ENCODE data around the gene MYH11. TPM values are rescaled to one million over a fixed set of nuclear protein-coding genes. Genes with fewer than 3 reads are reported as not detected.

MYH11 gene
- total RNA-seq, 2 donors from 2014 or later: not detected

DNA sequence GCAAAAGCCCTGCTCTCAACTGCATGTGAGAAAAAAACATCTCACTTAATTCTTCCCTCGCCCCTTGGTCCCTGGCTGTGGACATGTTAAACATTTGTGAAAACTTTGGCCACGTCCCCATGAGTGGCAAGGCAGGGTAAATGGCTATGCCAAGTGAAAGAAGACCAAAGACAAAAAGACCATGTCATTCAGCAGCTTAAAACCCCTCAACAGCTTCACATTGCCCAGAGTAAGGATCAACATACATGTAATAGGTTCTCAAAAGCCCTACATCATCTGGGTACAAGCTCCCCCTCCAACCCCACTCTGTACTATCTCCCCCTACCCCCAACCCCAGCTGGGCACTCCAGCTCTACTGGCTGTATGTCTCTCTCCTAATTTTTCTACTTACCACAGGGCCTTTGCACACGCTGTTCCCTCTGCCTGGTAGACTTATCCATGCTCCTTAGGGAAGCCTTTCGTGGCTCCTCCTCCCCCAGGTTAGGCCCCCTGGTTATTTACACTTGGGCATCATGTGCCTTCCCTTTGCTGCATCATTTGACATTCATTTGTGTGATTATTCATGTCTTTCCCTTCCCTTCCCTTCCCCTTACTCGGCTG lies 131.1 kb downstream of the MYH11 start:
- H3K27ac Mint-ChIP-seq: no peak overlapping the region
- H3K4me3 Mint-ChIP-seq: no peak overlapping the region
- ATAC-seq: no peak

DNA sequence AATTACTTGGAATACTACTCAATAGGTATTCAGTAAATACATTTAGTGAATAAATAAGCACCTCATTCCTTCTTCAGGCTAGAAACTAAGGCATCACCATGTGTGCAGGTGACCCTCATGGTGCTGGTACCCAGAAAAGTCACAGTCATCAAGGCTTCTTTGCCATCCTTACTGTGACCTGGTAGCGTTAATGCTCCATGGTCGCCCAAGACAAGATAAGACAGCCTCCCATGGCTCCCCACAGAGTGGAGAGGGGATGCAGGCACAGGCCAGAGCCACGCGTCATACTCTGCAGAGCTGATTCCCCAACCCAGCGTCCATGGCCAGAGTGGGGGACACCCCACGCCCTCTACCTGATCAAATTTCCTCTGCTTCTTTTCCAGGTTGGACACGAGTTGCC lies 133.0 kb downstream of the MYH11 start:
- Mint-ChIP-seq H3K9me3 (no peaks in the 10 kb centered on the region), H3K27me3 (no peaks in the 10 kb centered on the region), H3K4me1 (ENCODE audit: low read depth in 2 of 2) (no peaks in the 10 kb centered on the region), H3K27ac (no peak overlapping the region), H3K4me3 (no peak overlapping the region), H3K36me3 (peaks cover 4% of the 10 kb centered on the region)
- DNase-seq (ENCODE audit: low spot score) (no peak), ATAC-seq (no peak)

More for the DNA sequence above, 131.1 kb downstream of the MYH11 start:
- Mint-ChIP-seq H3K4me1 (ENCODE audit: low read depth in 2 of 2) (no peaks in the 10 kb centered on the region), H3K27me3 (no peaks in the 10 kb centered on the region), H3K36me3 (peaks cover 4% of the 10 kb centered on the region), H3K9me3 (no peaks in the 10 kb centered on the region)
- no peak for DNase-seq (ENCODE audit: low spot score)

DNA sequence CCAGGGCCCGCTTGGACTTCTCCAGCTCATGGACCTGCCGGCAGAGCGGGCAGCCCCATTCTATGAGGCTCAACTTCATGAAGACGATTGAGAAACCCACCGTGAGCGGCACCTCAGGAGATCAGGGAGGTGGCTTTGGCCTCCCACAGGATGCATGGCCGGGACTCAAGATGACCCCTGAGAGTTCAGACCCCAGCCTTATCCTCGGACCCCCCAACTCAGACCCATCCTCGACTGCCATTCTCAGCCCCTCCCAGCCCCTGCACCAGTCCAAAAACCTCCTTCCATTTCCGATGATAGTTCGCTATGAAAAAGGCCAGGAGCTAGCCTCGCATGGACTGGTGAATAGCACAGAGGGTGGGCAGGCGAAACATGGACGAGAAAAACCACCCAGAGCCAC lies 135.8 kb downstream of the MYH11 start:
- no peaks in the 10 kb centered on the region for H3K27me3 Mint-ChIP-seq
- H3K4me1 Mint-ChIP-seq (ENCODE audit: low read depth in 2 of 2): no peaks in the 10 kb centered on the region
- peaks cover 4% of the 10 kb centered on the region for H3K36me3 Mint-ChIP-seq
- DNase-seq (ENCODE audit: low spot score) (no peak), ATAC-seq (no peak)
- H3K27ac Mint-ChIP-seq: no peak overlapping the region
- H3K9me3 Mint-ChIP-seq: no peaks in the 10 kb centered on the region
- no peak overlapping the region for H3K4me3 Mint-ChIP-seq

DNA sequence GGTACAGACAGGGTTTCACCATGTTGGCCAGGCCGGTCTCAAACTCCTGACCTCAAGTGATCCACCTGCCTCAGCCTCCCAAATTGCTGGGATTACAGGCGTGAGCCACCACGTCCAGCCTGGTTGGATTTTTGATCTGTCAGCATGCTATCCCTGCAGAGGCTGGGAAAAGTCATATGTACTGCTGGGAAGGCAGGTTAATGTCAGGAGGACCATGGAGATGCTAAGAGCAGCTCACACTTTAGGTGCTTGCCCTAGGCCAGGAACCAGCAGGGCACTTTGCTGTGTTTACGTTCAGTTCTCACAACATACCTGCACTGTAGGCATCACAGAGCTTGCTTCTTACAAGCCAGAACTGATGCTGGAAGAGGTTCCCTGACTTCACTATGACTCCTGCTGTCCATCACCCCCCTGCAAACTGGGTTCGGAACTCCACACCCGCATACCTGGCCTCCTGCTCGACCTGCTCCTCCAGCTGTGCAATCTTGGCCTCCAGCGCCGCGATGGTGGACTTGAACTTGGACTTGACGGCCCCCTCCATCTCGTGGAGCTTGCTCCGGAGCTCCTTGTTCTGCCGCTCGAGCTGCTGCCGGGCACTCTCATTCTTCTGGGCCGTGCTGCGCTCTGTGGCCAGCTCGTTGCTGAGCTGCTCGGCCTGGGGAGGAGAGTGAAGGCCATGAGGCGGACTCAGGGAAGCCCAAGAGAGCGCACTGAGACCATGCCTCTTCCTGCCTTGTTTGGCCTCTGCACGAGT lies 140.0 kb downstream of the MYH11 start:
- H3K9me3 Mint-ChIP-seq: no peaks in the 10 kb centered on the region
- no peak overlapping the region for H3K4me3 Mint-ChIP-seq
- DNase-seq (ENCODE audit: low spot score): no peak
- H3K36me3 Mint-ChIP-seq: no peaks in the 10 kb centered on the region
- ATAC-seq: no peak
- H3K4me1 Mint-ChIP-seq (ENCODE audit: low read depth in 2 of 2): peaks cover 0 to 13% of the 10 kb centered on the region in 2 donors
- H3K27me3 Mint-ChIP-seq: no peaks in the 10 kb centered on the region
- H3K27ac Mint-ChIP-seq: no peak overlapping the region

DNA sequence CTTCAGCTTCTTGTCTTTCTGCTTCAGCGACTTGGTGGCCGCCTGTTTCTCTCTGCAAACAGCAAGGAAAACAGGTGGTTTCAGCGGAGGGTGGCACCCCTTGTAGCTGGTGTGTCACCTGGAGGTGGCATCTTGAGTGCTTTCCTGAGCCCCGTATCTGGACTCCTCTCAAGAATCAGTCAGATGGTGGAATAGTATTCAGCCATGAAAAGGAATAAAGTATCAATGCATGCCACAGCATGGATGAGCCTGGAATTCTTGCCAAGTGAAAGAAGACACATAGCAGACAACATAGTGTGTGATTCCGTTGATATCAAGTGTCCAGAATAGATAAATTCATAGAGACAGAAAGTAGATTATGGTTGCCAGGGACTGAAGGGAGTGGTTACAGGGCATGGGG lies 141.6 kb downstream of the MYH11 start:
- Mint-ChIP-seq H3K27ac (no peak overlapping the region), H3K4me1 (ENCODE audit: low read depth in 2 of 2) (peaks cover 0 to 14% of the 10 kb centered on the region in 2 donors), H3K36me3 (no peaks in the 10 kb centered on the region), H3K9me3 (no peaks in the 10 kb centered on the region), H3K4me3 (no peak overlapping the region), H3K27me3 (no peaks in the 10 kb centered on the region)
- no peak for ATAC-seq
- no peak for DNase-seq (ENCODE audit: low spot score)

DNA sequence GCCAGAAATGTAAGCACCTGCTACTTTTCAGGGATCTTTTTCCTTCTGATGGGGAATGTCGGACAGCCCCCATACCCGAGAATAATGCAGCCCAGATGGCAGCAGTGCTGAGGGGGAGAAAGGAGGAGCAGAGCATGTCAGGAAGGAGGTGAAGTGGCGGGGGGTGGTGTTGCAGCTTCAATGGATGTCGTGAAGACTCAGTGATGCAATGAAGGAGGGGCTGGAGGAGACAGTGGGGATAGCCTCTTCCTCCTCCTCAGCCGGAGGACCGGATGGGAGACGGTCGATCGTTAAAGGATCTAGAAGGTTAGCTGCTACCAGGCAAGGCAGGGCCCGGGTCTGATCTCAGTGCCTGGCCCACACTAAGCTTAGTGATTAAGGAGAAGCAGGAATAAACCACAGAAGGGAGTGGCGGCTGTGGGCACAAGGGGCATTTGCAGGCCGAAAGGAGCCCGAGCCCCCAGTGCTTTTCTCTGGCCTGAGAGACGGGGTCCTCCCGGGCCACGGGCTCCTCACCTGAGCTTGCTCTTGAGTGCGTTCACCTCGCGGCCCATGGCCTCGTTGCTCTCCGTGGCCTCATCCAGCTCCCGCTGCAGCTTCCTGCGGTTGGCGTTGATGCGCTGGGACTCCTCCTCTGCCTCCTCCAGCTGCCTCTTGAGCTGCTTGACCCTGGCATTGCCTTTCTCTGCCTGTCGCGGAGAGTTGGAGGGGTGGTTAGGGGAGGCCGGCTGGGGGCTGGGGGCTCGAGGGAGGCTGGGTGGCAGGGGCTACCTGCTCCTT lies 142.2 kb downstream of the MYH11 start:
- Mint-ChIP-seq H3K27me3 (no peaks in the 10 kb centered on the region), H3K9me3 (no peaks in the 10 kb centered on the region), H3K4me3 (no peak overlapping the region), H3K36me3 (no peaks in the 10 kb centered on the region), H3K27ac (peak overlapping the region in 1 of 2 donors; percentile 13), H3K4me1 (ENCODE audit: low read depth in 2 of 2) (peaks cover 0 to 14% of the 10 kb centered on the region in 2 donors)
- no peak for ATAC-seq
- DNase-seq (ENCODE audit: low spot score): no peak

DNA sequence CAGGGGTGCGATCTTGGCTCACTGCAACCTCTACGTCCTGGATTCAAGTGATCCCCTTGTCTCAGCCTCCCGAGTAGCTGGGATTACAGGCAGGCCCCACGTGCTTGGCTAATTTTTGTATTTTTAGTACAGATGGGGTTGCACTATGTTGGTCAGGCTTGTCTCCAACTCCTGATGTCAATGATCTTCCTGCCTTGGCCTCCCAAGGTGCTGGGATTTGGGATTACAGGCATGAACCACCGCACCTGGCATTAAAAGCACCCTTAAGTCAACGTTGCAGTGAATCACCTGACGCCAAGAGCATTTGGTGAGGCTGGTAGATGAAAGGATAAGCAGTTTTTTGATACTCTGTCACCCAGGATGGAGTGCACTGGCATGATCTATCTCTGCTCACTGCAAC lies 147.8 kb downstream of the MYH11 start:
- H3K27me3 Mint-ChIP-seq: no peaks in the 10 kb centered on the region
- H3K36me3 Mint-ChIP-seq: peaks cover 6% of the 10 kb centered on the region
- H3K27ac Mint-ChIP-seq: no peak overlapping the region
- H3K9me3 Mint-ChIP-seq: no peaks in the 10 kb centered on the region
- H3K4me3 Mint-ChIP-seq: no peak overlapping the region
- DNase-seq (ENCODE audit: low spot score) (no peak), ATAC-seq (no peak)
- H3K4me1 Mint-ChIP-seq (ENCODE audit: low read depth in 2 of 2): peaks cover 5 to 26% of the 10 kb centered on the region in 2 donors

DNA sequence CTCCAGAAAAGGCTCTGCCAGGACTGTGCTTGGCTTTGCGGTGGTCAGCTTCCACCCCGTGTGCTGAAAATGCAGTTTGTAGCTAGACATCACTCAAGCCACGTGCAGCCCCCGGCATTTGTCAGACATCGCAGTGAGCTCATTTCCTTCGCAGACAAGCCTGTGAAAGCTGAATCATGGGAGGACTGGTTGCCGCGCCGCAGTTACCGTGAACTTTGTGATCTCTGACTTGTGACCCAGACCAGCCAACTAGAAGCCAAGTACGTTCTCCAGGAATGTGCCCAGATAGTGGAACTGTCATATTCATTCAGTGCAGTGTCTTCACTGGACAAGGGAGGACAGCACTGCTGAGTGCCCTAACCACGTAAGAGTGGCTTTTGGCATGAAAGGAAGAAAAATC lies 148.7 kb downstream of the MYH11 start:
- H3K36me3 Mint-ChIP-seq: peaks cover 6% of the 10 kb centered on the region
- peaks cover 5 to 24% of the 10 kb centered on the region in 2 donors for H3K4me1 Mint-ChIP-seq (ENCODE audit: low read depth in 2 of 2)
- H3K9me3 Mint-ChIP-seq: no peaks in the 10 kb centered on the region
- H3K27ac Mint-ChIP-seq: no peak overlapping the region
- no peaks in the 10 kb centered on the region for H3K27me3 Mint-ChIP-seq
- H3K4me3 Mint-ChIP-seq: no peak overlapping the region
- no peak for ATAC-seq
- DNase-seq (ENCODE audit: low spot score): no peak

DNA sequence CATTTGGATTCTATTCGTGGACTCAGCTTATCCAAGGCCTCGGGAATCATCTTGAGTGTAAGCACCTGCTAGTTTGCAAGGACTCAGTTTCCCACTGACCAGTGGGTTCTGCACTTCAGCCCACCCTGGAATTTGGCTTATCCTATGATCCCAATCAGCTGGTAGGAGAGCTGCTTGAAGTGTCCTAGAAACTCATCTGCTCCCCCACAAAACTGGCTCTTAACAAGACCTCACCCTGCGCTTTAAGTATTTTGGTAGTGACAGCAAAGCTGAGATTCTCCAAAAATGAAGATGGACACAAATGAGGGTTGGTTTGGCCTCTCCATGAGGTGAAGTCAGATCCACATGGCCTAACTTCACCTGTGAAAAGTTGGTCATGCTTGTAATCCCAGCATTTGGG lies 149.5 kb downstream of the MYH11 start:
- ATAC-seq (no peak), DNase-seq (ENCODE audit: low spot score) (no peak)
- Mint-ChIP-seq H3K36me3 (peaks cover 6% of the 10 kb centered on the region), H3K9me3 (no peaks in the 10 kb centered on the region), H3K27me3 (no peaks in the 10 kb centered on the region), H3K27ac (no peak overlapping the region), H3K4me1 (ENCODE audit: low read depth in 2 of 2) (peaks cover 5 to 21% of the 10 kb centered on the region in 2 donors), H3K4me3 (no peak overlapping the region)

DNA sequence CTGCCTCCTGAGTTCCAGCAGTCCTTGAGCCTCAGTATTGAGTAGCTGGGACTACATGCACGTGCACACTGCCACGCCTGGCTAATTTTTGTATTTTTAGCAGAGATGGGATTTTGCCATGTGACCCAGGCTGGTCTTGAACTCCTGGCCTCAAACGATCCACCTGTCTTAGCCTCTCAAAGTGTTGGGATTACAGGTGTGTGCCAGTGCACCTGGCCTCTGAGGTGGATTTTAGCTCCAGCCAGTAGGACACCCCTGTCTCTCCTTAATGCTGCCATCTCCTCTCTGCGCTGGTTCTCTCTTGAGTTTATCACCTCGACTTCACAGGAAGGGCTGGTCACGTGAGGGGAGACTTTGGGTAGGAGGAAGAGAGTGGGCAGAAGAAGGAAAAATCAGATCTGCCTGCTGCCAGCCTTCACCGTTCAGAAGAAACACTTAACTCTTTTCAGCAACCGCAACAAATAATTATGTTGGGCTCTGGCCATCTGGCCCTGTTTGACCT lies 151.7 kb downstream of the MYH11 start:
- Mint-ChIP-seq H3K4me3 (no peak overlapping the region), H3K36me3 (peaks cover 6% of the 10 kb centered on the region)
- no peak for ATAC-seq

DNA sequence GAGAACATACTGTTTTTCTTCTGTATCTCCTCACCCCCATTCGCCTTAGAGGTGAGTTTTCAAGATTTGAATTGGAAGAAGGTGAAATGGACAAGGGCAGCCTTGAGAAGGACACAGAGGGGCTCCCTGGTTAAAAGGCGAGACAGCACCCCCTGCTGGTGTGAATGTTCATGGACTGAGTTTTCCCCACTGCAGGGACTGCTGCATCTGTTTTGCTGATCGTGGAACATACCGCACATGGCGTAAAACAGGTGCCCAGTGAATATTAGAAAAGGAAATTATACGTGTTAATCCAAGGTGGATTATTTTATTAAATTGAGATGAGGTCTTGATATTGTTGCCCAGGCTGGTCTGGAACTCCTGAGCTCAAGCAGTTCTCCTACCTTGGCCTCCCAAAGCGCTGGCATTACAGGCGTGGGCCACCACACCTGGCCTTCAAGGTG lies 152.3 kb downstream of the MYH11 start:
- Mint-ChIP-seq H3K4me1 (ENCODE audit: low read depth in 2 of 2) (peaks cover 5 to 18% of the 10 kb centered on the region in 2 donors), H3K4me3 (no peak overlapping the region), H3K9me3 (no peaks in the 10 kb centered on the region), H3K27ac (peak overlapping the region in 1 of 2 donors; percentile 39), H3K27me3 (no peaks in the 10 kb centered on the region), H3K36me3 (peaks cover 8% of the 10 kb centered on the region)
- peak; percentile 82 for DNase-seq (ENCODE audit: low spot score)
- peak; percentile 54 to 75 for ATAC-seq

More for the DNA sequence above, 151.7 kb downstream of the MYH11 start:
- no peaks in the 10 kb centered on the region for H3K9me3 Mint-ChIP-seq
- DNase-seq (ENCODE audit: low spot score): no peak
- H3K27me3 Mint-ChIP-seq: no peaks in the 10 kb centered on the region
- H3K27ac Mint-ChIP-seq: peak overlapping the region in 1 of 2 donors; percentile 27
- peaks cover 5 to 18% of the 10 kb centered on the region in 2 donors for H3K4me1 Mint-ChIP-seq (ENCODE audit: low read depth in 2 of 2)

DNA sequence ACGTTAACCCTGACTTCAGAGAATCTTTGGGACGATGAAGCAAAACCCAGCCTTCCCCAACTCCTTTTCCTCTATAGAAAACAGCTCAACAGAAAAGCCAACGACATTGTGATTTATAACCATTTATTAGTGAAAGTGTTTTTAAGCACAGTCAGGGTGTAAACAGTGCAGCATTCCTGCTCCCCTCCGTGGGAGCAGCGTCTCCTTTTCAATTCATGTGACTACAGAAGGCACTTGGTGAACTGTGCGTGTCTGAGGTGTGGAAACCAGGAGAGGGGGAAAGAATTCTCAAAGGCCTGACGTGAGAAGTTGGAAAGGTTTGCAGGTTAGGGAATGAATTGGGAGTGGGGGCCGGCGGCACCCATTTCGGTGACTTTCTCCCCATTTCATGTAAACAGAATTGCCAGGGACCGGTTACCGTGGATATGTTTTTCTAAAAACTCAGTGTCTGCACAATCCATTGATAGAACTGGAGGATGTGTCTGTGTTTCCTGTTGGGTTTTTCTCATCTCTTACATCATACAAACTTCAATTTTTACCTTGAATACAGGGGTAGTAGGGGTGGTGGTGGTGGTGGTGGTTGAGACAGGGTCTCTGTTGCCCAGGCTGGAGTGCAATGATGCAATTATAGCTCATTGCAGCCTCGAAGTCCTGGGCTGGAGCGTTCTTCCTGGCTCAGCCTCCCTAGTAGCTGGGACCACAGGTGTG lies 153.6 kb downstream of the MYH11 start:
- Mint-ChIP-seq H3K27ac (peak overlapping the region in 1 of 2 donors; percentile 70), H3K4me3 (no peak overlapping the region), H3K9me3 (no peaks in the 10 kb centered on the region), H3K36me3 (peaks cover 10% of the 10 kb centered on the region), H3K27me3 (no peaks in the 10 kb centered on the region), H3K4me1 (ENCODE audit: low read depth in 2 of 2) (peaks cover 5 to 18% of the 10 kb centered on the region in 2 donors)
- DNase-seq (ENCODE audit: low spot score) (no peak), ATAC-seq (no peak)
